NCI-H2227 treated with DMSO at 0.1 percent for 48 hours (cell line): ENCODE results near the gene TEDDM1.
"Not testable (repeated sequence)": the region's sequence is repeated elsewhere in the genome, so short reads cannot be mapped to it uniquely, and the experiment has no call there.

Experiments
- DNase-seq: peaks from one replicate; lab custom pipeline; 2025; lab: John Stamatoyannopoulos, UW

The TEDDM1 gene

GRCh38 chr1:182400567-182400966 is at the start of gene TEDDM1:
TSS of gene TEDDM1 (minus strand) at chr1:182400667. CDS start at chr1:182400485, 182 bp downstream.
- DNase-seq = no peak

- no peak for DNase-seq
Observed at GRCh38 chr1:182450087-182450486, 49.6 kb upstream of the TEDDM1 start, which contains the start of gene RGSL1. TSS of gene RGSL1 (plus strand) at chr1:182450146. CDS start at chr1:182450166, 20 bp downstream.

- DNase-seq = no peak
Observed at GRCh38 chr1:182447660-182448059, 47.2 kb upstream of the TEDDM1 start.

- not testable (repeated sequence) for DNase-seq
Observed at GRCh38 chr1:182447124-182447523, 46.7 kb upstream of the TEDDM1 start.

GRCh38 chr1:182446033-182446669 is 45.7 kb upstream of the TEDDM1 start:
- DNase-seq = peak; percentile 34

- no peak for DNase-seq
Observed at GRCh38 chr1:182444497-182444896, 44.0 kb upstream of the TEDDM1 start.

- no peak for DNase-seq
Observed at GRCh38 chr1:182442333-182442732, 41.9 kb upstream of the TEDDM1 start.

- DNase-seq = no peak
Observed at GRCh38 chr1:182441719-182442118, 41.3 kb upstream of the TEDDM1 start.

GRCh38 chr1:182438326-182438725 is 37.9 kb upstream of the TEDDM1 start:
- no peak for DNase-seq

GRCh38 chr1:182433580-182433979 is 33.1 kb upstream of the TEDDM1 start:
- no peak for DNase-seq

GRCh38 chr1:182431278-182431677 is 30.8 kb upstream of the TEDDM1 start:
- DNase-seq = no peak

GRCh38 chr1:182430263-182431068 is 30.0 kb upstream of the TEDDM1 start:
- DNase-seq = no peak

- DNase-seq = no peak
Observed at GRCh38 chr1:182428043-182428442, 27.6 kb upstream of the TEDDM1 start.

- no peak for DNase-seq
Observed at GRCh38 chr1:182426442-182427430, 26.3 kb upstream of the TEDDM1 start.

GRCh38 chr1:182415789-182416188 is 15.3 kb upstream of the TEDDM1 start:
- DNase-seq = no peak

- no peak for DNase-seq
Observed at GRCh38 chr1:182413969-182414368, 13.5 kb upstream of the TEDDM1 start.

GRCh38 chr1:182413486-182413885 is 13.0 kb upstream of the TEDDM1 start:
- DNase-seq = no peak

GRCh38 chr1:182410620-182411273 is 10.3 kb upstream of the TEDDM1 start:
- DNase-seq = no peak

GRCh38 chr1:182410138-182410537 is 9.7 kb upstream of the TEDDM1 start:
- DNase-seq = no peak

- DNase-seq = no peak
Observed at GRCh38 chr1:182408435-182409075, 8.1 kb upstream of the TEDDM1 start.

GRCh38 chr1:182407724-182408123 is 7.3 kb upstream of the TEDDM1 start:
- DNase-seq = no peak
